ENCODE data around the gene ENTR1.
A peak's percentile ranks its signal among the peaks of the same experiment; 100 is the strongest.

Gene ENTR1

GRCh38 chr9:136376457-136376856 lies 34.0 kb downstream of the ENTR1 start:
- DNase-seq (ENCODE audit: low read depth in 2 of 2): no peak

- no peak for DNase-seq (ENCODE audit: low read depth in 2 of 2)
Measured at GRCh38 chr9:136375096-136375495, 35.3 kb downstream of the ENTR1 start.

- DNase-seq (ENCODE audit: low read depth in 2 of 2): no peak
Measured at GRCh38 chr9:136374183-136374575, 36.2 kb downstream of the ENTR1 start.

GRCh38 chr9:136373300-136374182 lies 36.9 kb downstream of the ENTR1 start, which contains the start of gene CARD9:
Gene CARD9, minus strand, starts transcription at chr9:136373669. Its CDS starts 1,591 bp downstream, at chr9:136372078.
- no peak for DNase-seq (ENCODE audit: low read depth in 2 of 2)

GRCh38 chr9:136372561-136373299 lies 37.7 kb downstream of the ENTR1 start:
- DNase-seq (ENCODE audit: low read depth in 2 of 2): no peak

- DNase-seq (ENCODE audit: low read depth in 2 of 2): no peak
Measured at GRCh38 chr9:136372006-136372405, 38.4 kb downstream of the ENTR1 start.

GRCh38 chr9:136371533-136371880 lies 38.9 kb downstream of the ENTR1 start:
- no peak for DNase-seq (ENCODE audit: low read depth in 2 of 2)

GRCh38 chr9:136370687-136371532 lies 39.5 kb downstream of the ENTR1 start:
- no peak for DNase-seq (ENCODE audit: low read depth in 2 of 2)

GRCh38 chr9:136370037-136370436 lies 40.4 kb downstream of the ENTR1 start:
- DNase-seq (ENCODE audit: low read depth in 2 of 2): no peak

- no peak for DNase-seq (ENCODE audit: low read depth in 2 of 2)
Measured at GRCh38 chr9:136368190-136368589, 42.2 kb downstream of the ENTR1 start.

GRCh38 chr9:136367296-136368145 lies 42.9 kb downstream of the ENTR1 start:
- no peak for DNase-seq (ENCODE audit: low read depth in 2 of 2)

- no peak for DNase-seq (ENCODE audit: low read depth in 2 of 2)
Measured at GRCh38 chr9:136366826-136367225, 43.6 kb downstream of the ENTR1 start.

GRCh38 chr9:136365775-136366222 lies 44.6 kb downstream of the ENTR1 start:
- DNase-seq (ENCODE audit: low read depth in 2 of 2): no peak

- DNase-seq (ENCODE audit: low read depth in 2 of 2): no peak
Measured at GRCh38 chr9:136364942-136365774, 45.3 kb downstream of the ENTR1 start.

- no peak for DNase-seq (ENCODE audit: low read depth in 2 of 2)
Measured at GRCh38 chr9:136363949-136364748, 46.3 kb downstream of the ENTR1 start.

- DNase-seq (ENCODE audit: low read depth in 2 of 2): peak; percentile 86 to 87
Measured at GRCh38 chr9:136363106-136363948, 47.1 kb downstream of the ENTR1 start, which contains the start of gene DNLZ. Gene DNLZ, minus strand, starts transcription at chr9:136363744. Its CDS starts 30 bp downstream, at chr9:136363714.

- no peak for DNase-seq (ENCODE audit: low read depth in 2 of 2)
Measured at GRCh38 chr9:136362450-136362784, 48.0 kb downstream of the ENTR1 start.

GRCh38 chr9:136361754-136362449 lies 48.5 kb downstream of the ENTR1 start:
- DNase-seq (ENCODE audit: low read depth in 2 of 2): no peak

All from stimulated activated CD8-positive, alpha-beta memory T cell treated with anti-CD3 and anti-CD28 coated beads, Interleukin-15, amount 100 ng/mL, for 4 hours (primary cell).